Erythroblast (primary cell): ENCODE measurements around the gene EPB41L4B.

Experiments
- GATA1 ChIP-seq: IDR thresholded peaks from 2 replicates; pipeline ENCODE4 v1.6.1; 2011; ENCODE audit warnings: low read depth, mild to moderate bottlenecking, control low read depth, low read length, moderate library complexity
- POLR2A ChIP-seq: IDR thresholded peaks from 2 replicates; pipeline ENCODE4 v1.6.1; 2011; ENCODE audit warnings: mild to moderate bottlenecking, low read length

DNA sequence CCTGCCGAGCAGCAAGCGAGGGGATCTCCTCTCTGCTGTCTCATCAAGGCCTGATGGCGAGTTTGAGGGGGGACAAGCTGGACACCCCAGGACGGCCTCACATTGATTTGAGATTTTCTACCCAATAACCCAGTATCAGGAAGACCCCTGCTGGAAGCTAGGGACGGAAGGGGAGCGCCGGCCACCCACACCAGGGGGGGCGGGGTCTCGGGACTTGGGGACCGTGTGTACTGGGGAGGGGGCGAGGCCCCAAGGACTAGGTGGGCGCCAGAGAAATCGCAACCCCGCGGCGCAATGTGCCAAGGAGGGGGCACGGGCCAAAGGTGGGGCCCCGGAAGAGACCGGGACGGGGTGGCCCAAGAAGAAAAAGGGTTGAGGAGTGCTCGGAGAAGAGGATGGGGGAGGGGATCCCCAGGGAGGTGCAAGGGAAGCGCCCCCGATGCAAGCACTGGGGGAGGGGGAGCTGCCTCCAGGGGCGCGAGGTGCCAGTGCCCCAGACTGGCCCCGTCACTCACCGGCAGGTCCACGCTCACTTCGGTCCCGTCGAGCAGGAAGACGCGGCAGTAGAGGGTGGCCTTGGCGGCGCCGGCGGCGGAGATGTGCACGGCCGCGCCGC, 1.1 kb downstream of the EPB41L4B start:
- TF ChIP-seq POLR2A (no peak), GATA1 (no peak)
